K562 (cell line): Measurements from ENCODE around the gene ARFGEF3. TPM values are rescaled to one million over a fixed set of nuclear protein-coding genes. Genes with fewer than 3 reads are reported as not detected.

Source experiments
- CBX3 ChIP-seq, 2 experiments: IDR thresholded peaks; 1 replicate in 1 of 2; 2 replicates in 1 of 2; pipeline ENCODE4 v1.6.1; 2012; ENCODE audit warnings: inconsistent platforms in 2 of 2, low read length in 2 of 2, borderline replicate concordance in 1 of 2, control low read depth in 1 of 2
- HDGF ChIP-seq: fragments of 450-650 bp; IDR thresholded peaks from 2 replicates; pipeline ENCODE4 v1.6.1; 2016
- KDM1A ChIP-seq, 2 experiments: fragments of 450-650 bp; IDR thresholded peaks; 2 replicates each; pipeline ENCODE4 v1.6.1; 2016; ENCODE audit warnings: mild to moderate bottlenecking in 2 of 2
- MAFG ChIP-seq: fragments of 450-650 bp; conservative IDR thresholded peaks from 2 replicates; pipeline ENCODE4 v1.6.1; 2016; ENCODE audit warnings: missing genetic modification characterization, missing compliant biosample characterization
- MAFK ChIP-seq: IDR thresholded peaks from 2 replicates; pipeline ENCODE4 v1.6.1; 2011; ENCODE audit warnings: low read length, improper control_type of control experiment
- NFE2 ChIP-seq: IDR thresholded peaks from 2 replicates; pipeline ENCODE4 v1.6.1; 2014; ENCODE audit warnings: antibody characterized with exemption, low read depth
- NFE2L1 ChIP-seq: fragments of 450-650 bp; IDR thresholded peaks from 2 replicates; pipeline ENCODE4 v1.6.1; 2016; ENCODE audit warnings: missing genetic modification characterization, low read depth, mild to moderate bottlenecking, missing compliant biosample characterization, moderate library complexity, borderline replicate concordance
- POLR2G ChIP-seq: fragments of 200-400 bp; formaldehyde crosslinking; IDR thresholded peaks from 2 replicates; pipeline ENCODE4 v1.6.1; 2017; ENCODE audit warnings: low read depth, mild to moderate bottlenecking, antibody characterized with exemption, low read length, moderate library complexity
- SAFB2 ChIP-seq: fragments of 200-400 bp; formaldehyde crosslinking; IDR thresholded peaks from 2 replicates; pipeline ENCODE4 v1.6.1; 2018; ENCODE audit warnings: borderline replicate concordance, low read length, low read depth, moderate library complexity; ENCODE audit not compliant: severe bottlenecking
- ZNF316 ChIP-seq: fragments of 450-650 bp; IDR thresholded peaks from 2 replicates; pipeline ENCODE4 v1.6.1; 2016
- ZNF696 ChIP-seq: fragments of 250-450 bp; sonication (Bioruptor Pico); conservative IDR thresholded peaks from 2 replicates; pipeline ENCODE4 v1.4.0; 2020; ENCODE audit warnings: mild to moderate bottlenecking, moderate library complexity
- ZNF75A ChIP-seq: fragments of 450-650 bp; formaldehyde crosslinking; IDR thresholded peaks from 2 replicates; pipeline ENCODE4 v1.4.0; 2020; ENCODE audit warnings: mild to moderate bottlenecking
- polyA plus RNA-seq, 8 experiments: library from polyadenylated mRNA; depleted of rRNA in 4 of 8; stranded (reverse) in 5 of 8; unstranded in 3 of 8; fragments of >200 nt; fragmentation: Nextera tagmentation in 2 of 8; fragmentation: Illumina TruSeq in 1 of 8; extraction: Ambion mirVana in 2 of 8; extraction: Trizol in 1 of 8; gene quantifications; 2 replicates each; pipeline versions ENCODE4 v1.2.1 to v1.2.3, GENCODE V29; 2011 to 2014; ENCODE audit warnings: inconsistent platforms in 1 of 8, missing spikeins in 1 of 8
- total RNA-seq, 7 experiments: library from RNA; depleted of rRNA in 6 of 7; stranded (reverse); fragments of >200 nt in 6 of 7; fragmentation: Illumina TruSeq in 2 of 7; extraction: Trizol in 2 of 7; gene quantifications; 2 replicates each; pipeline versions ENCODE4 v1.2.1 to v1.2.3, GENCODE V29; 2011 to 2021; ENCODE audit warnings: low replicate concordance in 1 of 7
- TF ChIP-seq, protein P1 (sequence below): fragments of 450-650 bp; IDR thresholded peaks from 2 replicates; pipeline ENCODE4 v1.6.1; 2017; ENCODE audit warnings: antibody characterized with exemption
- TF ChIP-seq, protein P2 (sequence below): fragments of 250-450 bp; sonication (Bioruptor Pico); IDR thresholded peaks from 2 replicates; pipeline ENCODE4 v1.4.0; 2020
- TF ChIP-seq, protein P3 (sequence below): sonication (generic); formaldehyde crosslinking; IDR thresholded peaks from 2 replicates; pipeline ENCODE4 v1.8.0; 2023; ENCODE audit warnings: mild to moderate bottlenecking, missing genetic modification reagents
- TF ChIP-seq, protein P4 (sequence below): fragments of 200-400 bp; formaldehyde crosslinking; IDR thresholded peaks from 2 replicates; pipeline ENCODE4 v1.6.1; 2017; ENCODE audit warnings: mild to moderate bottlenecking, low read depth, low read length, moderate library complexity
- TF ChIP-seq, protein P5 (sequence below): fragments of 250-450 bp; sonication (Bioruptor Pico); IDR thresholded peaks from 2 replicates; pipeline ENCODE4 v1.8.0; 2022; ENCODE audit warnings: moderate library complexity, mild to moderate bottlenecking, inconsistent platforms

ARFGEF3 gene
- total and polyA plus RNA-seq, 9 of the 15 experiments (the other 6 are each of a cell fraction or from before 2014, with no cell fraction given) = under 0.01 to 0.02 TPM; not detected in 7

DNA sequence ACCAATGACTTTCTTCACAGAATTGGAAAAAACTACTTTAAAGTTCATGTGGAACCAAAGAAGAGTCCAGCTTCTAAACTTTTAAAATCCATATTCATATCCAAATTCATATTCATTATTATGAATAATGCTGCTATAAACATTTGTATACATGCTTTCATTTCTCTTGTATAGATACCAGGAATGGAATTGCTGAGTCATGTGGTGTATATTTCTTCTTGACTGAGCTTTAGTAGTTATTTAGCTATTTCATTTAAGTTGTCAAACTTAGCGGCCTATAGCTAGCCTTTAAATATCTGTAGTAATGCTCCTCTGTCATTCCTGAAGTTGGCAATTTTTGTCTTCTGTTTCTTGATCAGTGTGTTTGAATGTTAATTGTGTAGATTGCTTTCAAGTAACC is 196.2 kb downstream of the ARFGEF3 start (continued):
- TF ChIP-seq NFE2L1 (tag) (peak; percentile 80), ZNF316 (peak; percentile 90), MAFG (tag) (peak; percentile 92), HDGF (no peak), ZNF696 (CRISPR knock-in tag) (no peak), POLR2G (no peak), NFE2 (peak; percentile 87), ZNF75A (CRISPR knock-in tag) (no peak), MAFK (peak; percentile 80), SAFB2 (no peak), KDM1A (IDR thresholded peaks at IDR 0.05) (no peak), CBX3 (IDR thresholded peaks at IDR 0.05; ENCODE audit: borderline replicate concordance in 1 of 2, low read length in 2 of 2) (no peak)
- TF ChIP-seq, protein P1, sequence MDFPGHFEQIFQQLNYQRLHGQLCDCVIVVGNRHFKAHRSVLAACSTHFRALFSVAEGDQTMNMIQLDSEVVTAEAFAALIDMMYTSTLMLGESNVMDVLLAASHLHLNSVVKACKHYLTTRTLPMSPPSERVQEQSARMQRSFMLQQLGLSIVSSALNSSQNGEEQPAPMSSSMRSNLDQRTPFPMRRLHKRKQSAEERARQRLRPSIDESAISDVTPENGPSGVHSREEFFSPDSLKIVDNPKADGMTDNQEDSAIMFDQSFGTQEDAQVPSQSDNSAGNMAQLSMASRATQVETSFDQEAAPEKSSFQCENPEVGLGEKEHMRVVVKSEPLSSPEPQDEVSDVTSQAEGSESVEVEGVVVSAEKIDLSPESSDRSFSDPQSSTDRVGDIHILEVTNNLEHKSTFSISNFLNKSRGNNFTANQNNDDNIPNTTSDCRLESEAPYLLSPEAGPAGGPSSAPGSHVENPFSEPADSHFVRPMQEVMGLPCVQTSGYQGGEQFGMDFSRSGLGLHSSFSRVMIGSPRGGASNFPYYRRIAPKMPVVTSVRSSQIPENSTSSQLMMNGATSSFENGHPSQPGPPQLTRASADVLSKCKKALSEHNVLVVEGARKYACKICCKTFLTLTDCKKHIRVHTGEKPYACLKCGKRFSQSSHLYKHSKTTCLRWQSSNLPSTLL = no peak
- TF ChIP-seq, protein P2, sequence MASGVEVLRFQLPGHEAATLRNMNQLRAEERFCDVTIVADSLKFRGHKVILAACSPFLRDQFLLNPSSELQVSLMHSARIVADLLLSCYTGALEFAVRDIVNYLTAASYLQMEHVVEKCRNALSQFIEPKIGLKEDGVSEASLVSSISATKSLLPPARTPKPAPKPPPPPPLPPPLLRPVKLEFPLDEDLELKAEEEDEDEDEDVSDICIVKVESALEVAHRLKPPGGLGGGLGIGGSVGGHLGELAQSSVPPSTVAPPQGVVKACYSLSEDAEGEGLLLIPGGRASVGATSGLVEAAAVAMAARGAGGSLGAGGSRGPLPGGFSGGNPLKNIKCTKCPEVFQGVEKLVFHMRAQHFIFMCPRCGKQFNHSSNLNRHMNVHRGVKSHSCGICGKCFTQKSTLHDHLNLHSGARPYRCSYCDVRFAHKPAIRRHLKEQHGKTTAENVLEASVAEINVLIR (CRISPR knock-in tag) = no peak
- TF ChIP-seq, protein P3, sequence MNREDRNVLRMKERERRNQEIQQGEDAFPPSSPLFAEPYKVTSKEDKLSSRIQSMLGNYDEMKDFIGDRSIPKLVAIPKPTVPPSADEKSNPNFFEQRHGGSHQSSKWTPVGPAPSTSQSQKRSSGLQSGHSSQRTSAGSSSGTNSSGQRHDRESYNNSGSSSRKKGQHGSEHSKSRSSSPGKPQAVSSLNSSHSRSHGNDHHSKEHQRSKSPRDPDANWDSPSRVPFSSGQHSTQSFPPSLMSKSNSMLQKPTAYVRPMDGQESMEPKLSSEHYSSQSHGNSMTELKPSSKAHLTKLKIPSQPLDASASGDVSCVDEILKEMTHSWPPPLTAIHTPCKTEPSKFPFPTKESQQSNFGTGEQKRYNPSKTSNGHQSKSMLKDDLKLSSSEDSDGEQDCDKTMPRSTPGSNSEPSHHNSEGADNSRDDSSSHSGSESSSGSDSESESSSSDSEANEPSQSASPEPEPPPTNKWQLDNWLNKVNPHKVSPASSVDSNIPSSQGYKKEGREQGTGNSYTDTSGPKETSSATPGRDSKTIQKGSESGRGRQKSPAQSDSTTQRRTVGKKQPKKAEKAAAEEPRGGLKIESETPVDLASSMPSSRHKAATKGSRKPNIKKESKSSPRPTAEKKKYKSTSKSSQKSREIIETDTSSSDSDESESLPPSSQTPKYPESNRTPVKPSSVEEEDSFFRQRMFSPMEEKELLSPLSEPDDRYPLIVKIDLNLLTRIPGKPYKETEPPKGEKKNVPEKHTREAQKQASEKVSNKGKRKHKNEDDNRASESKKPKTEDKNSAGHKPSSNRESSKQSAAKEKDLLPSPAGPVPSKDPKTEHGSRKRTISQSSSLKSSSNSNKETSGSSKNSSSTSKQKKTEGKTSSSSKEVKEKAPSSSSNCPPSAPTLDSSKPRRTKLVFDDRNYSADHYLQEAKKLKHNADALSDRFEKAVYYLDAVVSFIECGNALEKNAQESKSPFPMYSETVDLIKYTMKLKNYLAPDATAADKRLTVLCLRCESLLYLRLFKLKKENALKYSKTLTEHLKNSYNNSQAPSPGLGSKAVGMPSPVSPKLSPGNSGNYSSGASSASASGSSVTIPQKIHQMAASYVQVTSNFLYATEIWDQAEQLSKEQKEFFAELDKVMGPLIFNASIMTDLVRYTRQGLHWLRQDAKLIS (CRISPR knock-in tag) = no peak
- TF ChIP-seq, protein P4, sequence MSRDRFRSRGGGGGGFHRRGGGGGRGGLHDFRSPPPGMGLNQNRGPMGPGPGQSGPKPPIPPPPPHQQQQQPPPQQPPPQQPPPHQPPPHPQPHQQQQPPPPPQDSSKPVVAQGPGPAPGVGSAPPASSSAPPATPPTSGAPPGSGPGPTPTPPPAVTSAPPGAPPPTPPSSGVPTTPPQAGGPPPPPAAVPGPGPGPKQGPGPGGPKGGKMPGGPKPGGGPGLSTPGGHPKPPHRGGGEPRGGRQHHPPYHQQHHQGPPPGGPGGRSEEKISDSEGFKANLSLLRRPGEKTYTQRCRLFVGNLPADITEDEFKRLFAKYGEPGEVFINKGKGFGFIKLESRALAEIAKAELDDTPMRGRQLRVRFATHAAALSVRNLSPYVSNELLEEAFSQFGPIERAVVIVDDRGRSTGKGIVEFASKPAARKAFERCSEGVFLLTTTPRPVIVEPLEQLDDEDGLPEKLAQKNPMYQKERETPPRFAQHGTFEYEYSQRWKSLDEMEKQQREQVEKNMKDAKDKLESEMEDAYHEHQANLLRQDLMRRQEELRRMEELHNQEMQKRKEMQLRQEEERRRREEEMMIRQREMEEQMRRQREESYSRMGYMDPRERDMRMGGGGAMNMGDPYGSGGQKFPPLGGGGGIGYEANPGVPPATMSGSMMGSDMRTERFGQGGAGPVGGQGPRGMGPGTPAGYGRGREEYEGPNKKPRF = no peak
- TF ChIP-seq, protein P5, sequence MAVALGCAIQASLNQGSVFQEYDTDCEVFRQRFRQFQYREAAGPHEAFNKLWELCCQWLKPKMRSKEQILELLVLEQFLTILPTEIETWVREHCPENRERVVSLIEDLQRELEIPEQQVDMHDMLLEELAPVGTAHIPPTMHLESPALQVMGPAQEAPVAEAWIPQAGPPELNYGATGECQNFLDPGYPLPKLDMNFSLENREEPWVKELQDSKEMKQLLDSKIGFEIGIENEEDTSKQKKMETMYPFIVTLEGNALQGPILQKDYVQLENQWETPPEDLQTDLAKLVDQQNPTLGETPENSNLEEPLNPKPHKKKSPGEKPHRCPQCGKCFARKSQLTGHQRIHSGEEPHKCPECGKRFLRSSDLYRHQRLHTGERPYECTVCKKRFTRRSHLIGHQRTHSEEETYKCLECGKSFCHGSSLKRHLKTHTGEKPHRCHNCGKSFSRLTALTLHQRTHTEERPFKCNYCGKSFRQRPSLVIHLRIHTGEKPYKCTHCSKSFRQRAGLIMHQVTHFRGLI (CRISPR knock-in tag) = no peak
